ENCODE data around the gene STX8.

Gene STX8

GRCh38 chr17:9227819-9228407 is 347.7 kb downstream of the STX8 start:
- no peak for DNase-seq (ENCODE audit: low read depth, low spot score)

- no peak for DNase-seq (ENCODE audit: low read depth, low spot score)
These were observed 348.9 kb downstream of the STX8 start for GRCh38 chr17:9226794-9227135.

DNA sequence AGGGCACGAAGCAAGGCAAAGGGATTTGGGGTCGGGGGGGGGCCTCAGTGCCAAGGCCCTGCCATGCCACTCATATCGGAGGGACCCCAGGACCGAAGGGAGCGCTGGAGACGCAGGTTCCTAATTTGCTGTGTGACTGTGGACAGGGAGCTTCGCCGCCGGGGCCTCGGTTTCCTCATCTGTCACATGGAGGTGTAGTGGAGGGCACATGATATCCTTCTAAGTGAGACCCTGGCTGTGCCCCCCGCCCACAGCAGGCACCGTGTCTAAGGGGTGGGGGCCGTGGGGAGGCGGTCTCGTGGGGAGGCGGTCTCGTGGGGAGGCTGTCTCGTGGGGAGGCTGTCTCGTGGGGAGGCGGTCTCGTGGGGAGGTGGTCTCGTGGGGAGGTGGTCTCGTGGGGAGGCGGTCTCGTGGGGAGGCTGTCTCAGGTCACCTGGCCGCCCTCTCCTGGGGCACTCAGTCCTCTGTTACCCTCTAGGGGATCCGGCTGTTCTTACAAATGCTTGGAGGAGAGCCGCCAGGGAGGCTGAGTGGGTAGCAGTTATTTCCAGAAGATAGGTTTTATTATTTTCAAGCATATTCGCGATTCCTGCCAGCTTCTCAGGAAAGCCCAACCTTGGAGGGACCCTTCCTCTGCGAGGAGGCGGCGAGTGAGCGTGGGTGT is 349.4 kb downstream of the STX8 start:
- DNase-seq (ENCODE audit: low read depth, low spot score): no peak

GRCh38 chr17:9225305-9226101 is 350.1 kb downstream of the STX8 start:
- DNase-seq (ENCODE audit: low read depth, low spot score): no peak

DNA sequence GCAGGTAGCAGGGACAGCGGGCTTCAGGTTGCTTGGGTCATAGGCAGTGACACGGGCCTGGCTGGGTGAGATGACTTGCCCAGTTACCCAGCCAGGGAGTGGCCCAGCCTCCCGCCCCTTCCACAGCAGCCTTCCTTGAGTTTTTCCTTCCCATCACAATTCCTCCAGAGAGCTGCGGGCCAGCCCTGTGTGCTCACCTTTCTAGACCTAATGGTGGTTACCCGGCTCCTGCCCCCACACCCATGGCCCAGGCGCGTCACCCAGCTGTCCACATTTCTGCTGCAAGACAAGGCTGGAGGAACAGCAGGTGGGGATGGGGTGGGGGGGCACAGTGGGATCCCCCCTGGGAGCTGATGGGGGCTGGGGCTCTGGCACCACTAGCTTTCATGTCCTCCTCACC is 351.1 kb downstream of the STX8 start:
- no peak for DNase-seq (ENCODE audit: low read depth, low spot score)

- DNase-seq (ENCODE audit: low read depth, low spot score): no peak
These were observed 352.1 kb downstream of the STX8 start for GRCh38 chr17:9223531-9223930.

DNA sequence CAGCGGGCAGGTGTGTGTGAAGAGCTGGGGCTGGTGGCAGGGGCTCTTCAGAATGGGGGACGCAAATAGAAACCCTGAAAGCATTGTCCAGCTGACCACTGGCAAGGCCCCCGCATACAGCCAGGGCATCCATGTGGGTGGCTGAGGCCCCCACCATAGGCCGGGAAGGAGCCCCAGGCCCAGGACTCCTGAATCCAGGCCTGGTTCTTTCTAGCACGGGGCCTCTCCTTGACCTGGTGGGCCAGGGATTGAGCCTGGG is 353.8 kb downstream of the STX8 start:
- DNase-seq (ENCODE audit: low read depth, low spot score): no peak

GRCh38 chr17:9221147-9221921 is 354.3 kb downstream of the STX8 start:
- no peak for DNase-seq (ENCODE audit: low read depth, low spot score)

DNA sequence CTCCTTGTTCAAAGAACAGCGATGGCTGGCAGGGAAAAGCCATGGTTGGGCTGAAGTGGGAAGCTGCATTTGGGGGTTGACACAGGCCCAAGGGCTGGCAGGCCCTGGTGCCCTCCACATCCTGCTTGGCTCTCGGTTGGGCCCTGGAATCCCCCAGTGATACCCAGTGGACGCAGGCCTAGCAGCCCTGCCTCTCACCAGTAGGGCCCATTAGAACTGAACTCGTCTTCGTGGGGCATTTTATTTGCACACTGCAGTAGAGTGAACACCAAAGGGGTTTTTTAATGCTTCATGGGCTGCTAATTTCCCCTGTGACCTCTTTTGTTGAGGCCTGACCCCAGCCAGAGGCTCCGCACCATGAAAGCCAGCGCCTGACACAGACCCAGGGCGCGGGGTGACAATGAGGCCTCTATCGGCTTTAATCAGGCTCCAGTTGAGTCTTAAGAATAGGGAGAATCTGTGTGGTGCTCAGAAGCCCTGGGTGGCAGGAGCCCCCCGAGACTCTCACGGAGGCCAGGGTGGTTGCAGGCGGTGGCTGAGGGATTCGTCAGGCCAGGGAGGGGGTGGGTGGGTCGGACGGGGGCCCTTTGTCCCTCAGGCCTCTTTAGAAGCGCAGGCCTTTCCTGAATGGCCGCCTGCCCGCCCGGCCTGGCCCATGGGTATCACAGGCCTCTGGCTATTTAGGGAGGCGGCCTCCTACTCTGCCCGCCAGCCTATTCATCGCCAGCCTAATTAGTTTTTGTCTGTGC is 355.0 kb downstream of the STX8 start:
- DNase-seq (ENCODE audit: low read depth, low spot score): no peak

GRCh38 chr17:9219631-9220397 is 355.8 kb downstream of the STX8 start:
- DNase-seq (ENCODE audit: low read depth, low spot score): no peak

- no peak for DNase-seq (ENCODE audit: low read depth, low spot score)
These were observed 356.7 kb downstream of the STX8 start for GRCh38 chr17:9218911-9219310.

GRCh38 chr17:9218064-9218635 is 357.5 kb downstream of the STX8 start:
- no peak for DNase-seq (ENCODE audit: low read depth, low spot score)

GRCh38 chr17:9217151-9218056 is 358.2 kb downstream of the STX8 start:
- DNase-seq (ENCODE audit: low read depth, low spot score): no peak

DNA sequence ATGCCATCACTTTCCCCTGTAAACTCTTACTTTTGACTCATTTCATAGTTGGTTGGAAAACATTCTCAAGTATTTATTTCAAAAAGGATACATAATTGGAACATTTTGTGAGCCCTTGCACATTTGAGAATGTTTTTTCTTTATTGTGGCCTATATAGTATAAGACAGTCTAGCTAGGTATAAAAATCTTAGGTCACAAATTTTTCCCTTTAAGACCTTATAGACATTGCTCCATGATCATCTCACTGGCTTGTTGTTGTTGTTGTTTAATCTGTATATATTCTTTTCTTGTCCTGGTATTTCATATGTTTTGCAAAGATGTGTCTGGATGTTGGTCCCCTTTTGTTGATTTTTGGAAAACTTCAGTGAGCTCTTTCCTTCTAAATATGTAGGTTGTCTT is 360.2 kb downstream of the STX8 start:
- no peak for DNase-seq (ENCODE audit: low read depth, low spot score)

- no peak for DNase-seq (ENCODE audit: low read depth, low spot score)
These were observed 362.3 kb downstream of the STX8 start for GRCh38 chr17:9213303-9213640.

DNA sequence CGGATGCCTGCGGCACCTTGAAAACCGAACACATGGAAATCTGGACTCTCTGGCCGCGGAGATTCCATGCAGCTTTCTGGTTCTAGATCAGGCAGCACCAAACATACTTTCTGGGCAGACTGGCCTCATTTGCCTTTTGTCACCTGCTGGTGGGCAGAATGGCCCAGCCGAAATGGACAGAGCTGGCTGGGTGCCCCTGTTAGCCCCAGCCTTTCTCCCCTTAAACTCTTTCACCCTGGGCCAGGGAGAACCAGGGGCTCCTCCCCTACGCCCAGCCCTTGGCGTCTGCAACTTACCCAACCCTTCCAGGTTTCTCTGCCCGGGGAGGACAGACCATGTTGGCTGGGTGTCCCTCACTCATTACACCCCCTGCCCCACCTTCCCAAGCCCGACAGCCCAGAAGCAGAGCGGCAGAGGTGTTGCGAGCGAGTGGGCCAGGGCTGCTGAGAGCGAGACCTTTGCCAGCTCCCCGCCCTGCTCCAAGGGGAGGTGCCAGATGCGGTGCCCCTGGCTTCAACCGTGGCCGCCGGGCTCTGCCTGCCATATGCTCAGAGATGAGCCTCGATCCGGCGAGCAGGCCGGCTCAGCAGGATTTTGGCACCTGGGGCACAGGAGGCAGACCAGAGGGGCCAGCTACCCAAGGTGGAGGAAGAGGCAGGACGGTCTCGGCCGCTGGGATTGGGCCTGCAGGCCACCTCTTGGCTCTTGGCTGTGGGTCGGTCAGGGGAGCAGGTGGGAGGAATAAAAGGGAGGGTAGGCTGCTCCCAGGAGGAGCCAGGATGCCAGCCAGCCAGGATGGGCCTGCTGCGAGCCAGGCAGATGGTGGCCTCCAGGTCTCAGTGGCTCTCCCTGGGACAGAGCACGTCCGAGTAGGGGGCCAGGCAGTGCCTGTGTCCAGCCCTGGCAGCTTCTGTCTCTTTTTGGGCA is 363.0 kb downstream of the STX8 start:
- no peak for DNase-seq (ENCODE audit: low read depth, low spot score)

- no peak for DNase-seq (ENCODE audit: low read depth, low spot score)
These were observed 364.4 kb downstream of the STX8 start for GRCh38 chr17:9211133-9211765.

GRCh38 chr17:9209781-9210370 is 365.7 kb downstream of the STX8 start:
- no peak for DNase-seq (ENCODE audit: low read depth, low spot score)

Data from activated naive CD8-positive, alpha-beta T cell treated with anti-CD3 and anti-CD28 coated beads, Interleukin-2, amount 50 U/mL, for 16 hours (primary cell).